HCT116 (cell line): ENCODE measurements around the gene LILRA2. TPM values are rescaled to one million over a fixed set of nuclear protein-coding genes. Genes with fewer than 3 reads are reported as not detected.
"Not testable (repeated sequence)": the region's sequence is repeated elsewhere in the genome, so short reads cannot be mapped to it uniquely, and the experiment has no call there.

Experiments
- ATAC-seq: fragments of 200-7000 bp; cut with Tn5 transposase; 2 replicates; pipeline ENCODE4 v1.9.1; 2020; ENCODE audit warnings: mild to moderate bottlenecking, moderate library complexity
- BruUV-seq: library from RNA; stranded (reverse); fragments of 400-500 nt; replicated peaks from 2 replicates; lab custom pipeline; 2021; lab: Mats Ljungman, UMichigan
- CTCF ChIA-PET: fragments of 300-600 bp; sonication (Branson Sonifier 250); formaldehyde crosslinking; loops from one replicate; lab custom pipeline; 2021; ENCODE audit warnings: antibody characterized with exemption; lab: Charles Lee
- POLR2A ChIA-PET: fragments of 300-600, 350-600 bp; sonication (Branson Sonifier 250); formaldehyde crosslinking; loops from one replicate; lab custom pipeline; 2021; ENCODE audit warnings: antibody characterized with exemption; lab: Charles Lee
- RAD21 ChIA-PET, 2 experiments: fragments of 300-600 bp; sonication (Branson Sonifier 250); formaldehyde crosslinking; loops; one replicate each; lab custom pipeline; 2023; ENCODE audit warnings: low total read pairs in 2 of 2; ENCODE audit not compliant: uncharacterized antibody in 2 of 2, unreplicated experiment in 2 of 2, low non-redundant PET in 1 of 2; lab: Charles Lee
- DNase-seq: peaks from one replicate; pipeline ENCODE4 v3.0.0-alpha.2; 2010; ENCODE audit warnings: low read depth, low spot score
- H2AFZ ChIP-seq: fragments of 200-600 bp; shearing (Covaris generic), sonication (generic); 2 replicates; pipeline ENCODE4 v1.6.1; 2017; ENCODE audit warnings: low read depth, mixed run types, mixed read lengths, antibody characterized with exemption, low read length; ENCODE audit not compliant: poor library complexity, severe bottlenecking
- H3K27ac ChIP-seq: 2 replicates; pipeline ENCODE4 v1.5.1; 2012; ENCODE audit warnings: low read depth, low read length
- H3K27me3 ChIP-seq: fragments of 200-600 bp; sonication (generic); 2 replicates; pipeline ENCODE4 v1.6.1; 2016; ENCODE audit warnings: mixed run types, low read length, mixed read lengths; ENCODE audit not compliant: insufficient read depth
- H3K36me3 ChIP-seq, 2 experiments: fragments of 200-500 bp in 1 of 2; fragments of 200-600 bp in 1 of 2; sonication (Bioruptor generic) in 1 of 2; sonication (generic) in 1 of 2; 2 replicates each; pipeline versions ENCODE4 v1.5.1 to v1.6.1; 2014 to 2016; ENCODE audit warnings: low read length in 2 of 2, inconsistent platforms in 1 of 2, mixed read lengths in 1 of 2, mixed run types in 1 of 2; ENCODE audit not compliant: insufficient read depth in 2 of 2, control insufficient read depth in 1 of 2
- H3K4me1 ChIP-seq, 2 experiments: fragments of 200-600 bp in 1 of 2; sonication (generic) in 1 of 2; 2 replicates each; pipeline versions ENCODE4 v1.5.1 to v1.6.1; 2012 to 2017; ENCODE audit warnings: low read length in 2 of 2, inconsistent platforms in 1 of 2, mild to moderate bottlenecking in 1 of 2, mixed read lengths in 1 of 2, mixed run types in 1 of 2, moderate library complexity in 1 of 2; ENCODE audit not compliant: insufficient read depth in 2 of 2, control insufficient read depth in 1 of 2
- H3K4me2 ChIP-seq: fragments of 200-600 bp; sonication (generic); 2 replicates; pipeline ENCODE4 v1.6.1; 2017; ENCODE audit warnings: mixed run types, low read length, mixed read lengths
- H3K4me3 ChIP-seq, 2 experiments: fragments of 200-600 bp in 1 of 2; sonication (generic) in 1 of 2; replicated peaks in 1 of 2; 2 replicates each; pipeline ENCODE4 v1.5.1; 2011 to 2016; ENCODE audit warnings: low read length in 2 of 2, control low read depth in 1 of 2, low read depth in 1 of 2, mild to moderate bottlenecking in 1 of 2, mixed read lengths in 1 of 2, mixed run types in 1 of 2
- H3K79me2 ChIP-seq: fragments of 200-600 bp; sonication (generic); 2 replicates; pipeline ENCODE4 v1.6.1; 2017; ENCODE audit warnings: mild to moderate bottlenecking, mixed run types, low read length, moderate library complexity, mixed read lengths; ENCODE audit not compliant: insufficient read depth
- H3K9ac ChIP-seq: fragments of 200-600 bp; sonication (generic); 2 replicates; pipeline ENCODE4 v1.6.1; 2016; ENCODE audit warnings: low read length, mixed read lengths
- H3K9me2 ChIP-seq: fragments of 200-600 bp; sonication (generic), shearing (Covaris generic); 2 replicates; pipeline ENCODE4 v1.6.1; 2017; ENCODE audit warnings: mixed run types, mild to moderate bottlenecking, moderate library complexity; ENCODE audit not compliant: insufficient read depth
- H3K9me3 ChIP-seq, 2 experiments: fragments of 200-500 bp in 1 of 2; fragments of 200-600 bp in 1 of 2; sonication (Bioruptor generic) in 1 of 2; sonication (generic) in 1 of 2; 2 replicates each; pipeline ENCODE4 v1.6.1; 2014 to 2017; ENCODE audit warnings: low read length in 2 of 2, mixed read lengths in 2 of 2, inconsistent platforms in 1 of 2, low read depth in 1 of 2, mild to moderate bottlenecking in 1 of 2, mixed run types in 1 of 2, moderate library complexity in 1 of 2; ENCODE audit not compliant: control insufficient read depth in 1 of 2, insufficient read depth in 1 of 2
- H4K20me1 ChIP-seq: fragments of 200-600 bp; sonication (generic), shearing (Covaris generic); 2 replicates; pipeline ENCODE4 v1.6.1; 2017; ENCODE audit warnings: mixed run types, mild to moderate bottlenecking, moderate library complexity; ENCODE audit not compliant: insufficient read depth
- CBX3 ChIP-seq: IDR thresholded peaks from 2 replicates; pipeline ENCODE4 v1.6.1; 2012; ENCODE audit warnings: low read depth
- EGR1 ChIP-seq: IDR thresholded peaks from 2 replicates; pipeline ENCODE4 v1.6.1; 2012; ENCODE audit warnings: low read depth
- ELF1 ChIP-seq: IDR thresholded peaks from 2 replicates; pipeline ENCODE4 v1.6.1; 2012; ENCODE audit warnings: low read depth, borderline replicate concordance
- EZH2 ChIP-seq: fragments of 200-600 bp; sonication (generic); IDR thresholded peaks from 2 replicates; pipeline ENCODE4 v1.6.1; 2017; ENCODE audit warnings: antibody characterized with exemption, mixed run types
- EZH2phosphoT487 ChIP-seq: fragments of 200-600 bp; IDR thresholded peaks from 2 replicates; pipeline ENCODE4 v1.6.1; 2018; ENCODE audit warnings: antibody characterized with exemption, borderline replicate concordance
- POLR2AphosphoS5 ChIP-seq: IDR thresholded peaks from 2 replicates; pipeline ENCODE4 v1.6.1; 2011; ENCODE audit warnings: mild to moderate bottlenecking, low read depth, low read length, moderate library complexity
- RAD21 ChIP-seq: IDR thresholded peaks from 2 replicates; pipeline ENCODE4 v1.6.1; 2012; ENCODE audit warnings: low read depth, mild to moderate bottlenecking
- SIN3A ChIP-seq: IDR thresholded peaks from 2 replicates; pipeline ENCODE4 v1.6.1; 2012; ENCODE audit warnings: low read depth
- SP1 ChIP-seq: IDR thresholded peaks from 2 replicates; pipeline ENCODE4 v1.6.1; 2012; ENCODE audit warnings: low read depth
- SRF ChIP-seq: IDR thresholded peaks from 2 replicates; pipeline ENCODE4 v1.6.1; 2012; ENCODE audit warnings: low read depth
- YY1 ChIP-seq: IDR thresholded peaks from 2 replicates; pipeline ENCODE4 v1.6.1; 2011; ENCODE audit warnings: low read length, low read depth, moderate library complexity, mild to moderate bottlenecking; ENCODE audit not compliant: insufficient replicate concordance; ENCODE audit errors: extremely low read depth
- ZBTB33 ChIP-seq: IDR thresholded peaks from 2 replicates; pipeline ENCODE4 v1.6.1; 2011; ENCODE audit warnings: mild to moderate bottlenecking, low read length, moderate library complexity; ENCODE audit not compliant: insufficient replicate concordance; ENCODE audit errors: extremely low read depth
- ZNF274 ChIP-seq: fragments of 200-500 bp; sonication (Bioruptor generic); IDR thresholded peaks from 2 replicates; pipeline ENCODE4 v1.6.1; 2014; ENCODE audit warnings: mild to moderate bottlenecking, low read depth, low read length, inconsistent platforms
- intact Hi-C: fragments of 100-400 bp; cut with micrococcal nuclease; formaldehyde crosslinking; loops from 2 replicates; pipeline ENCODE4 v1.10.0; 2022
- total RNA-seq: library from RNA; stranded (reverse); gene quantifications from one replicate; pipeline ENCODE4 v1.2.1, GENCODE V29; 2021; ENCODE audit not compliant: unreplicated experiment

LILRA2 gene
- total RNA-seq, 1 experiment from 2014 or later = not detected

GRCh38 chr19:54594737-54595136 is 21.1 kb downstream of the LILRA2 start:
- no peak for ATAC-seq
- POLR2A ChIA-PET = no interaction called here
- H3K36me3 ChIP-seq = no peaks in the 10 kb centered on the region
- BruUV-seq = no TSS peak
- CTCF ChIA-PET = no interaction called here
- DNase-seq = no peak
- intact Hi-C loops = no loop called here
- no peaks in the 10 kb centered on the region for H3K9me2 ChIP-seq
- H2AFZ ChIP-seq = no peak overlapping the region
- H3K27me3 ChIP-seq = peaks cover 71% of the 10 kb centered on the region
- RAD21 ChIA-PET = no interaction called here
- H3K4me2 ChIP-seq = no peak overlapping the region
- no peak overlapping the region for H3K9ac ChIP-seq
- no peak overlapping the region for H3K4me3 ChIP-seq
- no peaks in the 10 kb centered on the region for H3K79me2 ChIP-seq
- H3K27ac ChIP-seq = no peak overlapping the region
- H3K4me1 ChIP-seq = no peaks in the 10 kb centered on the region
- no peaks in the 10 kb centered on the region for H3K9me3 ChIP-seq
- no peak for TF ChIP-seq ZBTB33
- TF ChIP-seq SP1 = no peak
- TF ChIP-seq ZNF274 = no peak
- no peak for TF ChIP-seq RAD21
- no peak for TF ChIP-seq POLR2AphosphoS5
- no peak for TF ChIP-seq SRF
- no peak for TF ChIP-seq SIN3A
- TF ChIP-seq ELF1 = no peak
- no peak for TF ChIP-seq CBX3
- no peak for TF ChIP-seq YY1
- no peak for TF ChIP-seq EGR1
- no peak for TF ChIP-seq EZH2
- no peak for TF ChIP-seq EZH2phosphoT487
- no peaks in the 10 kb centered on the region for H4K20me1 ChIP-seq

- H3K27me3 ChIP-seq = peaks cover 72% of the 10 kb centered on the region
- H3K9me2 ChIP-seq, H3K9me3 ChIP-seq, H3K36me3 ChIP-seq, intact Hi-C loops, H3K4me3 ChIP-seq, RAD21 ChIA-PET, H3K9ac ChIP-seq, BruUV-seq, H2AFZ ChIP-seq, H3K4me1 ChIP-seq, H3K4me2 ChIP-seq, POLR2A ChIA-PET, DNase-seq, H3K79me2 ChIP-seq, H4K20me1 ChIP-seq, H3K27ac ChIP-seq, CTCF ChIA-PET, ATAC-seq: not testable (repeated sequence)
Measured at GRCh38 chr19:54595680-54596436, 22.3 kb downstream of the LILRA2 start.
